Stomach smooth muscle (tissue), 2 donors: ENCODE measurements around the gene ENDOU.

Source experiments
- H3K27ac ChIP-seq: one replicate; pipeline ENCODE4 v1.7.0; 2013; ENCODE audit warnings: mild to moderate bottlenecking, low read length, inconsistent platforms
- H3K27me3 ChIP-seq, 2 donors: one replicate each; pipeline ENCODE4 v1.7.0; 2013; ENCODE audit warnings: low read length in 2 of 2; ENCODE audit not compliant: insufficient read depth in 2 of 2, control insufficient read depth in 1 of 2
- H3K36me3 ChIP-seq, 2 donors: one replicate each; pipeline ENCODE4 v1.7.0; 2013; ENCODE audit warnings: low read length in 2 of 2; ENCODE audit not compliant: control insufficient read depth in 2 of 2, insufficient read depth in 2 of 2
- H3K4me1 ChIP-seq: one replicate; pipeline ENCODE4 v1.7.0; 2013; ENCODE audit warnings: low read length; ENCODE audit not compliant: control insufficient read depth, insufficient read depth
- H3K4me3 ChIP-seq, 2 donors: one replicate each; pipeline ENCODE4 v1.7.0; 2013; ENCODE audit warnings: low read length in 2 of 2
- H3K9ac ChIP-seq, 2 donors: one replicate each; pipeline ENCODE4 v1.7.0; 2013; ENCODE audit warnings: low read length in 2 of 2, mild to moderate bottlenecking in 1 of 2
- H3K9me3 ChIP-seq, 2 donors: one replicate each; pipeline ENCODE4 v1.7.0; 2013; ENCODE audit warnings: low read length in 2 of 2; ENCODE audit not compliant: control insufficient read depth in 2 of 2
- donor health status: healthy.
- donor health status: Pancreatic carcinoma.

The ENDOU gene

GRCh38 chr12:47705566-47706425 lies 19.5 kb downstream of the ENDOU start, which contains the start of gene RPAP3:
TSS of gene RPAP3 (minus strand) at chr12:47706030. CDS start at chr12:47702840, 3,190 bp downstream.
- peak within 1 kb of the TSS; percentile 73 to 89 for H3K4me3 ChIP-seq
- peaks cover under 1% of the 10 kb centered on the region in 2 donors for H3K36me3 ChIP-seq
- H3K27ac ChIP-seq, result peak within 1 kb of the TSS; percentile 56
- H3K4me1 ChIP-seq, result peaks cover 4% of the 10 kb centered on the region
- peak within 1 kb of the TSS; percentile 60 to 76 for H3K9ac ChIP-seq
- no peaks in the 10 kb centered on the region for H3K27me3 ChIP-seq
- no peaks in the 10 kb centered on the region for H3K9me3 ChIP-seq

GRCh38 chr12:47705229-47705565 lies 20.1 kb downstream of the ENDOU start:
- Histone ChIP-seq H3K36me3 (peaks cover 5 to 7% of the 10 kb centered on the region in 2 donors), H3K27ac (peak overlapping the region; percentile 56), H3K4me1 (peaks cover 4% of the 10 kb centered on the region), H3K9ac (peak overlapping the region; percentile 1 to 76), H3K4me3 (peak overlapping the region; percentile 73 to 89), H3K9me3 (no peaks in the 10 kb centered on the region), H3K27me3 (no peaks in the 10 kb centered on the region)

DNA sequence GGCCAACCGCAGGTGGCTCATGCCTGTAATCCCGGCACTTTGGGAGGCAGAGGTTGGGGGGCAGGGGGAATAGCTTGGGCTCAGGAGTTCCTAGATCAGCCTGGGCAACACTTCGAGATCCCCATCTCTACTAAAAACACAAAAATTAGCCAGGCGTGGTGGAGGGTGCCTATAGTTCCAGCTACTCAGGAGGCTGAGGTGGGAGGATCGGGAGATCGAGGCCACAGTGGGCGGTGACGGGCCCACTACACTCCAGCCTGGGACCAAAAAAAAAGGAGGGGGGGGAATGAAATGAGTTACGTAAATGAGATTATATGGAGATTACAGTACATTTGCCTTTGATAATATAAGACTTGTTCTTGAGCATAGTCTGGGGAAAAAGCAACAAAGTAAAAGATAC lies 20.6 kb downstream of the ENDOU start:
- no peak overlapping the region for H3K27ac ChIP-seq
- H3K4me3 ChIP-seq, result peak overlapping the region; percentile 73 to 89
- H3K9me3 ChIP-seq, result no peaks in the 10 kb centered on the region
- peaks cover 5 to 7% of the 10 kb centered on the region in 2 donors for H3K36me3 ChIP-seq
- peaks cover 4% of the 10 kb centered on the region for H3K4me1 ChIP-seq
- H3K9ac ChIP-seq, result peak overlapping the region; percentile 1 to 76
- no peaks in the 10 kb centered on the region for H3K27me3 ChIP-seq

GRCh38 chr12:47700263-47700662 lies 25.0 kb downstream of the ENDOU start:
- Histone ChIP-seq H3K36me3 (peaks cover 7 to 11% of the 10 kb centered on the region in 2 donors), H3K27me3 (no peaks in the 10 kb centered on the region), H3K4me1 (no peaks in the 10 kb centered on the region), H3K4me3 (no peak overlapping the region), H3K9me3 (no peaks in the 10 kb centered on the region), H3K9ac (no peak overlapping the region), H3K27ac (no peak overlapping the region)

- Histone ChIP-seq H3K36me3 (peaks cover 7 to 14% of the 10 kb centered on the region in 2 donors), H3K9me3 (no peaks in the 10 kb centered on the region), H3K9ac (no peak overlapping the region), H3K27me3 (no peaks in the 10 kb centered on the region), H3K4me1 (no peaks in the 10 kb centered on the region), H3K4me3 (no peak overlapping the region), H3K27ac (no peak overlapping the region)
Observed at GRCh38 chr12:47698631-47699030, 26.7 kb downstream of the ENDOU start.

- peaks cover 9 to 14% of the 10 kb centered on the region in 2 donors for H3K36me3 ChIP-seq
- no peak overlapping the region for H3K9ac ChIP-seq
Observed at GRCh38 chr12:47698055-47698454, 27.2 kb downstream of the ENDOU start.

GRCh38 chr12:47689215-47689614 lies 36.1 kb downstream of the ENDOU start:
- no peaks in the 10 kb centered on the region for H3K9me3 ChIP-seq
- peaks cover 0 to 2% of the 10 kb centered on the region in 2 donors for H3K36me3 ChIP-seq
- H3K27me3 ChIP-seq, result no peaks in the 10 kb centered on the region
- H3K4me1 ChIP-seq, result no peaks in the 10 kb centered on the region
- no peak overlapping the region for H3K4me3 ChIP-seq
- H3K9ac ChIP-seq, result no peak overlapping the region
- no peak overlapping the region for H3K27ac ChIP-seq

More at GRCh38 chr12:47698055-47698454, 27.2 kb downstream of the ENDOU start:
- no peak overlapping the region for H3K27ac ChIP-seq
- H3K4me1 ChIP-seq, result no peaks in the 10 kb centered on the region
- no peaks in the 10 kb centered on the region for H3K9me3 ChIP-seq
- H3K27me3 ChIP-seq, result no peaks in the 10 kb centered on the region
- no peak overlapping the region for H3K4me3 ChIP-seq

DNA sequence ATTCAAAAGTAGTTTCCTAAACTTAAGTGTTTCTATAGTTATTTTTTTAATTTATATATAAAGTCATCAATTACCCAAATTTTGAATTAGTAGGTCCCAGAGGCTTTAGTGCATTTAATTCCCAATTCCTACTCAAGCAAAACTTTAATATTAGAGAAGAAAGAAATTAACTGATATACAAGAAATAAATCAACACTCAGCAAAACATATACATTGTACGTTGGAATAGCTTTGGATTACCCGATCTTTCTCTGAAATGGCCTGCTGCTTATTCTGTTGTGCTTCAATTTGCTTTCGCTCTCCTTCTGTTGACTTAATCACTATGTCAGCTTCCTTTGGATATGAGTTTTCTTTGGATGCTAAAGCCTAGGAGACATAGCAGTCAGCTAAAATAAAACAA lies 37.7 kb downstream of the ENDOU start:
- no peaks in the 10 kb centered on the region for H3K4me1 ChIP-seq
- H3K36me3 ChIP-seq, result no peaks in the 10 kb centered on the region
- H3K27ac ChIP-seq, result no peak overlapping the region
- H3K9ac ChIP-seq, result no peak overlapping the region
- no peaks in the 10 kb centered on the region for H3K27me3 ChIP-seq
- H3K4me3 ChIP-seq, result no peak overlapping the region
- H3K9me3 ChIP-seq, result no peaks in the 10 kb centered on the region

- Histone ChIP-seq H3K9ac (no peak overlapping the region), H3K27me3 (no peaks in the 10 kb centered on the region), H3K9me3 (no peaks in the 10 kb centered on the region), H3K4me3 (no peak overlapping the region), H3K4me1 (no peaks in the 10 kb centered on the region), H3K27ac (no peak overlapping the region), H3K36me3 (peaks cover 0 to 3% of the 10 kb centered on the region in 2 donors)
Observed at GRCh38 chr12:47686645-47687240, 38.5 kb downstream of the ENDOU start.

DNA sequence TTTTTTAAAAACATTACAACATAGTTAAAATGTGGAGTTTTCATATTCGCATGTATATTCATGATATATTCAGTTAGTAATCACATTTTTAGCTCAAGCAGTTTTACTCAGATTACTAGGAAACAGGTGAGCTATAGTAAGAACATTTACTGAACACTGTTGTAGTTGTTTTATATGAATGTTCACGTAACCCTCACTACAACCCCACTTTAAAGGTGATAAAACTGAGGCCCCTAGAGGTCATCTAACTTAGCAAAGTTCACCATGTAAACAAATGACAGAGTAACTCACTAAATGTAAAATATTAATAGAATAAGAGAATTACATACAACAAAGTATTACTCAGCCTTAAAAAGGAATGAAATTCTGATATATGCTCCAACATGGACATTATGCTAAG lies 45.5 kb downstream of the ENDOU start:
- Histone ChIP-seq H3K27ac (no peak overlapping the region), H3K4me3 (no peak overlapping the region), H3K9ac (no peak overlapping the region), H3K27me3 (no peaks in the 10 kb centered on the region), H3K9me3 (no peaks in the 10 kb centered on the region), H3K36me3 (peaks cover 0 to 3% of the 10 kb centered on the region in 2 donors), H3K4me1 (no peaks in the 10 kb centered on the region)

DNA sequence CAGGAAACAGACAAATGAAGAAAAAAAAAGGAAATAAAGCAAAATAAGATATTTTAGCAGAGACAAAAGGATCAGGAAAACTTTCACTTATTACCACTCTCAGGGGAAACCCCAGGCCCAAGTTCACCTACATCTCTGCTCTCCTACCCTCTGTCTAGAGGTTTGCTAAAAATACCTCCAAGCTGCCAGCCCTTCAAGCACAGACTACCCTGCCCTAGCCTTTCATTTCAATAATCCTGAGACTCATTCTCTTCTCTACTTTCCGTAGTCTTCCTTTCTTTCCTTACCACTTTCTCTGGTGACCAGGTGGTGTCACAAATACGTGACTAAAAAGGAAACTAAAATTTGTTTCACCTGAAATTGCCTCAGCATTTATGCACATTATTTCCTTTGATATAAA lies 53.2 kb downstream of the ENDOU start:
- H3K9ac ChIP-seq, result no peak overlapping the region
- peaks cover 3 to 8% of the 10 kb centered on the region in 2 donors for H3K36me3 ChIP-seq
- no peaks in the 10 kb centered on the region for H3K9me3 ChIP-seq
- no peaks in the 10 kb centered on the region for H3K4me1 ChIP-seq
- H3K27me3 ChIP-seq, result no peaks in the 10 kb centered on the region
- H3K4me3 ChIP-seq, result no peak overlapping the region
- no peak overlapping the region for H3K27ac ChIP-seq
